HepG2 (cell line): ENCODE measurements around the gene ZNF620. TPM values are rescaled to one million over a fixed set of nuclear protein-coding genes. Genes with fewer than 3 reads are reported as not detected.

Source experiments
- DNMT3B ChIP-seq: conservative IDR thresholded peaks from 2 replicates; pipeline ENCODE4 v1.6.1; 2016; ENCODE audit warnings: missing biosample characterization, control low read depth
- DR1 ChIP-seq: sonication (generic); formaldehyde crosslinking; IDR thresholded peaks from 2 replicates; pipeline ENCODE4 v1.8.0; 2021; ENCODE audit warnings: mild to moderate bottlenecking, missing genetic modification reagents, inconsistent platforms
- ELF1 ChIP-seq: sonication (generic); formaldehyde crosslinking; IDR thresholded peaks from 2 replicates; pipeline ENCODE4 v1.4.0; 2020; ENCODE audit warnings: missing genetic modification reagents
- EP300 ChIP-seq, 3 experiments: sonication (generic) in 1 of 3; formaldehyde crosslinking in 1 of 3; IDR thresholded peaks; 2 replicates each; pipeline versions ENCODE4 v1.5.1 to v1.6.1; 2011 to 2020; ENCODE audit warnings: low read depth in 2 of 3, low read length in 2 of 3, borderline replicate concordance in 1 of 3, improper control_type of control experiment in 1 of 3, mild to moderate bottlenecking in 1 of 3, missing genetic modification reagents in 1 of 3, moderate library complexity in 1 of 3
- ESRRA ChIP-seq: sonication (generic); formaldehyde crosslinking; IDR thresholded peaks from 2 replicates; pipeline ENCODE4 v1.5.1; 2020; ENCODE audit warnings: mild to moderate bottlenecking, low read depth, missing genetic modification reagents
- FOXO4 ChIP-seq: sonication (generic); formaldehyde crosslinking; conservative IDR thresholded peaks from 2 replicates; pipeline ENCODE4 v1.8.1; 2023; ENCODE audit warnings: missing genetic modification reagents
- GPN1 ChIP-seq: sonication (generic); formaldehyde crosslinking; IDR thresholded peaks from 2 replicates; pipeline ENCODE4 v1.5.1; 2020; ENCODE audit warnings: missing genetic modification reagents, borderline replicate concordance
- GRHL1 ChIP-seq: sonication (generic); formaldehyde crosslinking; conservative IDR thresholded peaks from 2 replicates; pipeline ENCODE4 v1.8.0; 2022; ENCODE audit warnings: missing genetic modification reagents
- HOXA9 ChIP-seq: sonication (generic); formaldehyde crosslinking; IDR thresholded peaks from 2 replicates; pipeline ENCODE4 v1.8.1; 2022; ENCODE audit warnings: missing genetic modification reagents, mild to moderate bottlenecking, moderate library complexity, borderline replicate concordance
- NFE2L2 ChIP-seq: fragments of 150-350 bp; IDR thresholded peaks from 2 replicates; pipeline ENCODE4 v1.6.1; 2014; ENCODE audit warnings: low read length
- NFYB ChIP-seq: sonication (generic); formaldehyde crosslinking; IDR thresholded peaks from 2 replicates; pipeline ENCODE4 v1.4.0; 2020; ENCODE audit warnings: missing genetic modification reagents
- RARA ChIP-seq: IDR thresholded peaks from 2 replicates; pipeline ENCODE4 v1.6.1; 2016; ENCODE audit warnings: missing genetic modification reagents, missing compliant biosample characterization
- SOX13 ChIP-seq, 3 experiments: fragments of 450-650 bp in 1 of 3; sonication (generic) in 1 of 3; formaldehyde crosslinking in 1 of 3; IDR thresholded peaks in 2 of 3; conservative IDR thresholded peaks in 1 of 3; 2 replicates each; pipeline versions ENCODE4 v1.5.0 to v1.6.1; 2016 to 2020; ENCODE audit warnings: antibody characterized with exemption in 1 of 3, mild to moderate bottlenecking in 1 of 3, missing compliant biosample characterization in 1 of 3, missing genetic modification reagents in 1 of 3, moderate library complexity in 1 of 3
- SRF ChIP-seq: IDR thresholded peaks from 2 replicates; pipeline ENCODE4 v1.6.1; 2011; ENCODE audit warnings: mild to moderate bottlenecking, low read depth, low read length, moderate library complexity
- STAG1 ChIP-seq: sonication (generic); formaldehyde crosslinking; IDR thresholded peaks from 2 replicates; pipeline ENCODE4 v1.4.0; 2020; ENCODE audit warnings: missing genetic modification reagents
- TEF ChIP-seq: sonication (generic); formaldehyde crosslinking; IDR thresholded peaks from 2 replicates; pipeline ENCODE4 v1.5.0; 2020; ENCODE audit warnings: missing genetic modification reagents
- ZMYM2 ChIP-seq: sonication (generic); formaldehyde crosslinking; IDR thresholded peaks from 2 replicates; pipeline ENCODE4 v1.8.0; 2022; ENCODE audit warnings: mild to moderate bottlenecking, missing genetic modification reagents
- ZNF280D ChIP-seq: sonication (generic); formaldehyde crosslinking; IDR thresholded peaks from 2 replicates; pipeline ENCODE4 v1.5.1; 2020; ENCODE audit warnings: mild to moderate bottlenecking, missing genetic modification reagents
- ZNF343 ChIP-seq: sonication (generic); formaldehyde crosslinking; IDR thresholded peaks from 2 replicates; pipeline ENCODE4 v1.4.0; 2020; ENCODE audit warnings: mild to moderate bottlenecking, missing genetic modification reagents
- ZNF580 ChIP-seq: IDR thresholded peaks from 2 replicates; pipeline ENCODE4 v1.6.1; 2016; ENCODE audit warnings: low read depth, borderline replicate concordance
- ZNF598 ChIP-seq: sonication (generic); formaldehyde crosslinking; IDR thresholded peaks from 2 replicates; pipeline ENCODE4 v1.5.1; 2020; ENCODE audit warnings: mild to moderate bottlenecking, missing genetic modification reagents, borderline replicate concordance
- ZNF619 ChIP-seq: sonication (generic); formaldehyde crosslinking; IDR thresholded peaks from 2 replicates; pipeline ENCODE4 v1.4.0; 2020; ENCODE audit warnings: mild to moderate bottlenecking, missing genetic modification reagents
- ZNF878 ChIP-seq: sonication (generic); formaldehyde crosslinking; IDR thresholded peaks from 2 replicates; pipeline ENCODE4 v1.8.1; 2023; ENCODE audit warnings: mild to moderate bottlenecking, missing genetic modification reagents, moderate library complexity
- polyA plus RNA-seq, 8 experiments: library from polyadenylated mRNA; depleted of rRNA in 3 of 8; stranded (reverse) in 7 of 8; unstranded in 1 of 8; fragments of >200 nt; fragmentation: Illumina TruSeq in 4 of 8; extraction: Trizol in 4 of 8; gene quantifications; 2 replicates each; pipeline versions ENCODE4 v1.2.1 to v1.2.3, GENCODE V29; 2011 to 2016; ENCODE audit warnings: low read depth in 4 of 8, missing spikeins in 1 of 8, mixed read lengths in 1 of 8; ENCODE audit not compliant: insufficient read depth in 1 of 8
- total RNA-seq, 5 experiments: library from RNA; depleted of rRNA; stranded (reverse); fragments of >200 nt; fragmentation: Illumina TruSeq; extraction: Trizol; gene quantifications; 2 replicates each; pipeline ENCODE4 v1.2.3, GENCODE V29; 2016; ENCODE audit warnings: low read depth in 1 of 5

ZNF620 gene
- total and polyA plus RNA-seq, 2 of the 13 experiments (the other 11 are each of a cell fraction or from before 2014, with no cell fraction given), result 2.3 to 12.2 TPM

- TF ChIP-seq SOX13 (IDR thresholded peaks at IDR 0.05), result no peak
- TF ChIP-seq SOX13 (CRISPR knock-in tag; conservative IDR thresholded peaks at IDR 0.05 in 1 of 2, IDR thresholded peaks at IDR 0.05 in 1 of 2), result 0 out of 4 replicates have a peak, but pooled peaks of 1 of the 2 experiments have one; percentile 45
- 0 out of 2 replicates have a peak, but pooled peaks have one; percentile 8 for TF ChIP-seq RARA (CRISPR knock-in tag)
- TF ChIP-seq ZNF598 (CRISPR knock-in tag), result no peak
- no peak for TF ChIP-seq SRF
- no peak for TF ChIP-seq STAG1 (CRISPR knock-in tag)
- TF ChIP-seq ELF1 (CRISPR knock-in tag), result no peak
- TF ChIP-seq NFYB, result no peak
- TF ChIP-seq GRHL1 (CRISPR knock-in tag), result no peak
- no peak for TF ChIP-seq ESRRA (CRISPR knock-in tag)
- no peak for TF ChIP-seq ZNF878
- no peak for TF ChIP-seq DR1 (CRISPR knock-in tag)
- no peak for TF ChIP-seq DNMT3B (CRISPR knock-in tag)
- no peak for TF ChIP-seq ZMYM2 (CRISPR knock-in tag)
- TF ChIP-seq ZNF580 (CRISPR knock-in tag), result no peak
- TF ChIP-seq ZNF280D, result no peak
- no peak for TF ChIP-seq ZNF343
- no peak for TF ChIP-seq NFE2L2
- TF ChIP-seq GPN1, result no peak
- TF ChIP-seq EP300 (IDR thresholded peaks at IDR 0.05; ENCODE audit: low read depth in 2 of 2, low read length in 2 of 2), result no peak
- no peak for TF ChIP-seq EP300 (CRISPR knock-in tag; IDR thresholded peaks at IDR 0.05; ENCODE audit: borderline replicate concordance)
- TF ChIP-seq ZNF619 (CRISPR knock-in tag), result no peak
- no peak for TF ChIP-seq FOXO4
- no peak for TF ChIP-seq TEF (CRISPR knock-in tag)
- no peak for TF ChIP-seq HOXA9 (CRISPR knock-in tag)
Measured at GRCh38 chr3:40468018-40468417, 37.8 kb upstream of the ZNF620 start (continued).
